Endometrium (tissue), 2 donors: ENCODE measurements around the gene MAN1B1.
"Not testable (repeated sequence)": the region's sequence is repeated elsewhere in the genome, so short reads cannot be mapped to it uniquely, and the experiment has no call there.

Experiments
- FAIRE-seq: peaks from 2 replicates; lab custom pipeline; 2012; peaks lifted over from hg19 to GRCh38; lab: Jason Lieb, UNC
- donor health status: control.
- donor health status: control.

Gene MAN1B1

DNA sequence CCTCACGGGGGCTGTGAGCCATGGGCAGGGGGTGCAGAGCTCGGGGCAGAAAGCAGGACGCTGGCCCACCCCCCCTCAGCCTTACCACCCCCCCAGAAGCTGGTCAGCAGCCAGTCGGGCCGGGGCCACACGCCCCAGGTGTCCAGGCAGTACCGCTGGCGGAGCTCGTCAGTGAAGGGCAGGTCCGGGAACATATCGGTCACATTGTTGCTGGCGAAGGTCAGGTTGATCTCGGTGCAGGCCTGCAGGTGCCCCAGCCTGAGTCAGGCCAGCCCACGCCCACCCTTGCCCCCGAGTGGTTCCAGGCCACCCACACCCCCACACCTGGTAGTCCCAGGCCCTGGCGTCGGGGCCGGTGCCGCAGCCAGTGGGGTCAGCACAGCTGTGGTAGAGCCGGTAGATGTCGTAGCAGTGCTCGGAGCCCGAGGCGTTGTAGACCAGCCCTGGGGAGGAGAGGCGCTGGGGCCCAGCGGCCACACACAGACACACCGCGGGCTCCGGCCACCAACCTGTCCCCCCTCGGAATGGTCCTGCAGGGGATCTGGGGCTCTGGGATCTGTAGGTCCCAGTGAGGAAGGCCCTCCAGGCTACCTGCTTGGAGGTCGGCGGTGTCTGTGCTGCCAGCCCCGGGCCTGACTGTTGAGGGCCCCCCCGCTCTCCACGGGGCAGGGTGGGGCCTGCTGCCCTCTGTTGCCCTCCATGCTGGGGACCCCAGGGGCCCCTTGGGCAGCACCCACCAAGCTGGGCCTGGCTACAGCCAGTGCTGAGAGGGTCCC, 25.2 kb downstream of the MAN1B1 start:
- FAIRE-seq: no peak

DNA sequence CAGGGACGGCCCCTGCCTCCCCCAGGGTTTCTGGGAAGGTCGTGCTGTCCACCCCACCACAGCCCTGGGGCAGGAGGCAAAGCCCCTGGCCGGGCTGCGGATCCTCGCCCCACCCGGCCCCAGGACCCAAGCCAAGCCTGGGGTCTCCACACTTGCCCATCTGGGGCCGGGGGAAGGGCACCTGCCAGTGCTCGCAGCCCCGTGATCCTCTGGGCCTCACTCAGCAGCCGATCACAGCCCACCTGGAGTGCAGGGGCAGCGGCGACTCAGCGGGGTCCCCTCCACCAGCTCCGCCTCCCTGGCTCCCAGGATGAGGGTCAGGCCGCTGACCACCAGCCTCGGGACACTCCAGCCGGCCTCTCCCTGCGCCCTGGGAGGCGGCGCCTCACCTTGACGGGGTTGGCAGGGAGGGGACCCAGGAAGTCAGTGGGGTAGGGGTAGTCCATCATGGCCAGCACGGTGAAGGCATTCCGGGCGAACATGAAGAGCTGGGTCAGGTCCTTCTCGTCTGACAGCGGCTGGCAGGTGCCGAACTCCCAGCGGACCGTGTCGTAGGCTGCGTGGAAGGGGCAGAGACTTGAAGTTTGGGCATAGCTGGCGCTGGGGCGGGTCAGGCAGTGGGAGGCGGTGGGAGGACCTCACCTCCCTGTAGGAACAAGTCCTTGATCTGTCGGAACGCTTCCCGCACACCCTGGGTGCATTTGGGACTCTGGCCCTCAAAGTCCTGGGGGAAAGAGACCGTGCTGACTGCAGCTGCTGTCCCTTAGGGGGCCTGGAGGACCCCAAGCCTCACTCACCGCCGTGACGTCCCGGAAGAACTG, 26.0 kb downstream of the MAN1B1 start:
- no peak for FAIRE-seq

DNA sequence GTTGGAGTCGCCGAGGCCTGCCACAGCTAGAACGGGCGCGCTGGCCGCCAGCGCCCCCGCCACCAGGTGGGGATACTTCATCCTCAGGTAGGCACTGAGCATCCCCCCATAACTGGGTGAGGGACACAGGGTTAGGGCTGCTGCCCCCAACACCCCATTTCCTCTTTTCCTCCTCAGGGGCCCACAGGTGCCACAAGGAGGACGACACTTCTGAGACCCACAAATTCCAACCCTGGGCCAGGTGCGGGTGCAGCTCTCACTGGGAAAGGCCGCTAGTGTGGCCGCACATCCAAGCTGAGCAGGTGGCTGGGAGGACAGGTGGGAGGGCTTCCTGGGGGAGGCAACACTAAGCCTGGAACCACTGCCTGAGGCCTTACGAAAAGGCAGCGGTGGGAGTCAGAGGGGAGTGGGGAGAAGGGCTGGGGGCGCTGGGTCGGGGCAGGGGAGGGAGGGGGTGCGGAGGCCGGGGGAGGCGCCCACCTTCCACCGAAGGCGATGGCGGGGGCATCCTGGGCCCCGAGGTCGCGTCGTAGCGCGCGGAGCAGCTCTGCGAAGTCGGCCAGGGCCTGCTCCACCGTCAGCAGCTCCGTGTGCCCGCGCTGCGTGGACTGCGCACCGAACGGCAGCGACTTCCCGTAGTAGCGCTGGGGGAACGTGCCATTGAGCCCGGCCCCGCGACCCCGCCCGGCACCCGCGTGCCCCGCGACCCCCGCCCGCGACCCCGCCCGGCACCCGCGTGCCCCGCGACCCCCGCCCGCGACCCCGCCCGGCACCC, 26.8 kb downstream of the MAN1B1 start:
- FAIRE-seq: no peak

DNA sequence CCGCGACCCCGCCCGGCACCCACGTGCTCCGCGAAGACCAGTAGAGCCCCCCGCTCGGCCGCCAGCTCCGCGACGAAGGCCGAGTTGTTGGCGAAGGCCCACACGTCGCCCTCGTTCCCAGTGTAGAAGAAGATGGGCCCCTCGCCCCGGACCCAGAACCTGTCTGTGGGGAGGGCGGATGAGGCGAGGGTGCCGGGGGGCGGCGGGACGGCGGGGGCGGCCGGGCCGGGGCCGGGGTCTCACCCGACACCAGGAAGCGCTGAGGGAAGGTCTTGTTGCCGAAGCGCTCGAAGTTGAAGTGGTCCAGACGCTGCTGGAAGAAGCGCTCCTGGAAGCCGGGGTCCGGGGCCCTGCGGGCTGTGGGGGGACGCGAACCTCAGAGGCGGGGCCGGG, 27.4 kb downstream of the MAN1B1 start:
- no peak for FAIRE-seq

DNA sequence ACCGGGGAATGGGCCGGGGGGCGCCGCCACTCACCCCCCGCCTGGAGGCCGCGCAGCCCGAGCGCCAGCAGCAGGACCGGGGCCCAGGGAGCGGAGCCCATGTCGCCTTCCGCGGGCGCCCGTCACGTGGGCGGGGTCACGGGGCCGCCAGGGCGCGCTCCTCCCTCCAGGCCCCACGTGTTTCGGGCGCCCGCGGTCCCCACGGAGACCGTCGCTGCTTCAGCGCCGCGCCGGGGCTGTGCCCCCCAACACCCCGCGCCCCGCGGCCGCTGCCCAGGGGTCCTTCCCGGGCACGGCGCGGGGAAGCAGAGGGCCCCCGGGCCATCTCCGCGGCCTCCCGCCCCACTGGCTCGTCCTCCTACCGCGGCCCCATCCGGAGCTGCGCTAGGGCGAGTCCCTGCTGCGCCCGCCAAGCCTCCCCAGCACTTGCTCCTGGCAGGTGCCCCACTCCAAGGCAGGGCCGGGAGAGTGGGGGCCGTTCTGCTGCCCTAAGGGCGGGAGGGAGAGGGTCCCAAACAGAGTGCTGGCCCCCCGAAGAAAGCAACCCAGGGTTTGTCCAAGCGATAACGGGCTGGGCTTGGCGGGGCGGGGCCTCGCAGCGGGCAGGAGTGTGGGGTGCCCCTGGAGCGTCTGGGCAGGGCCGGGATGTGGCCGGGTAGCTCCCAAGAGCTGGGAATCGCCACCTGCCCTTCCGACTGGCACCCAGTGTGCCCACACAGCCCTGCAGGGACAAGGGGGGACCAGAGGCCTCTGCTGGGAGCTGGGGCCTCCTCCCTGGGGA, 28.0 kb downstream of the MAN1B1 start, which contains the start of gene DPP7:
Gene DPP7 (minus strand): TSS at position 121 of the 781 bp plus-strand sequence. CDS start 20 bp downstream, at position 101.
- FAIRE-seq: no peak

DNA sequence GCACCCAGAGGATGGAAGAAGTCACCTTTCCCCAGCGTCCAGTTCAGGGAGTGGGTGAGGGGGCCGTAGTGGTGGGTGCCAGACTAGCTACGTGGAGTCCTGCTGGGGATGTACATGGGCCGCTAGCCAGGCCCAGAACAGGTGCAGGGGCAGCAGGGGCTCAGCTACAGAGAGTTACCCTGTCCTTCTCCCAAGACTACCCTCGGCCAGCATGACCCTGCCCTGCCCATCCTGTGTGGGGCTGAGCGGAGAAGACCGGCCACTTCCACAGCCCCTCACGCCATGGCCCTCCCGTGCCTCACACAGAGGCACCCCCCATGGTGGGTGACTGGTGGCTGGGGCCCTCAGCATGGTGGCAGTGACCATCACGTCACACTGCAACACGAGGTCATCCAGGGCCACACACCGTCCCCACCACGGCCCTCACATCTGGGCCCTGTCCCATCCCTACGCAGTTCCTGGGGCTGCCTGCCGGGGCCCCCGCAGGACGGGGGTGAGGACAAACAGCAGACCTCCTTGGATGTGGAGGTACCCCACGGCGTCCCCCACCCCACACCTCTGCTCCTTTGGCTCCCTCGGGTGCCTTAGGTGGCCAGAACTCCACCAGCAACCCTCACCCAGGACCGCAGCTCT, 28.7 kb downstream of the MAN1B1 start:
- FAIRE-seq: no peak

DNA sequence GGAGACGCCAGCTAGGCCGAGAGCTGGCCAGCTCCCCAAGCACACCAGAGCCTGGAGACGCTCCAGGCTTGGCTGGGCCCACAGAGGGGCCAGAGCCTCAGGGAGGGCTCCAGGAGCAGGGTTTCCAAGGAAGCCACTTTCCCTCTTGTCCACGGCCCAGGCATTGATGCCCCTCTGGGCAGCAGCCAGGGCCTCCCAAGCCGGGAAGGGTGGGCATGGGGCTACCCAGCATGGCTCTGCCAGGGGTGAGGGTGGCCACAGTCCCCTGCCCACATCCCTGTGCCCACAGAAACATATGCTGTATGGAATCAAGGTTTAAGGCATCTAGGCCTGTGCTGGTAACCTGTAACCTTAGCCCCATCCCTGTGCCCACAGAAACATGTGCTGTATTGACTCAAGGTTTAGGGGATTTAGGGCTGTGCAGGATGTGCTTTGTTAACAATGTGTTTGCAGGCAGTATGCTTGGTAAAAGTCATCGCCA, 29.3 kb downstream of the MAN1B1 start:
- no peak for FAIRE-seq

DNA sequence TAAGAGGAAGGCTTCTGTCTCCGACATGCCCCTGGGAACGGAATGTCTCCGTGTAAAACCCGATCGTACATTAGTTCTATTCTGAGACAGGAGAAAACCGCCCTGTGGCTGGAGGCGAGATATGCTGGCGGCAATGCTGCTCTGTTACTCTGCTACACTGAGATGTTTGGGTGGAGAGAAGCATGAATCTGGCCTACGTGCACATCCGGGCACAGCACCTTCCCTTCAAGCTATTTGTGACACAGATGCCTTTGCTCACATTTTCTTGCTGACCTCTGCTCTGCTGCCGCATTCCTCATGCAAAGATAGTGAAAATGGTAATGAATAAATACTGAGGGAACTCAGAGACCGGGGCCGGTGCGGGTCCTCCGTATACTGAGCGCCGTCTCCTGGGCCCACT, 29.9 kb downstream of the MAN1B1 start:
- FAIRE-seq: no peak

DNA sequence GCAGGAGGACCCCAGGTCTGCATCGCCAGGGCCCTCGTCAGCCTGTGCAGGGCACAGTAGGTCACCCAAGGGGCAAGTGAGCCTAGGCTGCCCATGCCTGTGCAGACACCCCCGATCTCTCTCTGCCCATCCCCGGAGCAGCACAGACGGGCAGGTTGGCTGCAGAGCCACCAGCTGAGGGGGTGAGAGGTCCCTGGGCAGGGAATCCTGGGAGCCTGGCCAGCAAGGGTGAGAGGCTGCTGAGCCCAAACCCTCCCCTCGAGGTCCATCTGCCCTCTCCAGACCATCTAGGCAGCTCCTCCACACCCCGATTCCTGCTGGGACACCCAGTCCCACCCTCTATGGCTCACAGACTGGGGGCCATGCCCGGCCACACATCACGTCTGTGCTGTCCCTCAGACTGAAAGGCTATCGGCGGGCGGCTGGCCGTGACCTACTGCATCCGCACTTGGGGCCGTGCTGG, 30.5 kb downstream of the MAN1B1 start:
- no peak for FAIRE-seq

DNA sequence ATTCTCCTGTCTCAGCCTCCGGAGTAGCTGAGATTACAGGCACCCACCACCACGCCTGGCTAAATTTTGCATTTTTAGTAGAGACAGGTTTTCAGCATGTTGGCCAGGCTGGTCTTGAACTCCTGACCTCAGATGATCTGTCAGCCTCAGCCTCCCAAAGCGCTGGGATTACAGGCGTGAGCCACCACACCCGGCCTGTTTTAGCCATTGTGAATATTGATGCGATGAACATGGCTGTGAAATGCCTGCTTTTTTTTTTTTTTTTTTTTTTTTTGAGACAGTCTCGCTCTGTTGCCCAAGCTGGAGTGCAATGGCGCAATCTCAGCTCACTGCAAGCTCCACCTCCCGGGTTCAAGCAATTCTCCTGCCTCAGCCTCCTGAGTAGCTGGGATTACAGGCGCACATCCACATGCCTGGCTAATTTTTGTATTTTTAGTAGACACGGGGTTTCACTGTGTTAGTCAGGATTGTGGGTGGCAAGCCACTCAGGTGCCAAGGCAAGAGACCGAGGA, 31.4 kb downstream of the MAN1B1 start:
- not testable (repeated sequence) for FAIRE-seq

DNA sequence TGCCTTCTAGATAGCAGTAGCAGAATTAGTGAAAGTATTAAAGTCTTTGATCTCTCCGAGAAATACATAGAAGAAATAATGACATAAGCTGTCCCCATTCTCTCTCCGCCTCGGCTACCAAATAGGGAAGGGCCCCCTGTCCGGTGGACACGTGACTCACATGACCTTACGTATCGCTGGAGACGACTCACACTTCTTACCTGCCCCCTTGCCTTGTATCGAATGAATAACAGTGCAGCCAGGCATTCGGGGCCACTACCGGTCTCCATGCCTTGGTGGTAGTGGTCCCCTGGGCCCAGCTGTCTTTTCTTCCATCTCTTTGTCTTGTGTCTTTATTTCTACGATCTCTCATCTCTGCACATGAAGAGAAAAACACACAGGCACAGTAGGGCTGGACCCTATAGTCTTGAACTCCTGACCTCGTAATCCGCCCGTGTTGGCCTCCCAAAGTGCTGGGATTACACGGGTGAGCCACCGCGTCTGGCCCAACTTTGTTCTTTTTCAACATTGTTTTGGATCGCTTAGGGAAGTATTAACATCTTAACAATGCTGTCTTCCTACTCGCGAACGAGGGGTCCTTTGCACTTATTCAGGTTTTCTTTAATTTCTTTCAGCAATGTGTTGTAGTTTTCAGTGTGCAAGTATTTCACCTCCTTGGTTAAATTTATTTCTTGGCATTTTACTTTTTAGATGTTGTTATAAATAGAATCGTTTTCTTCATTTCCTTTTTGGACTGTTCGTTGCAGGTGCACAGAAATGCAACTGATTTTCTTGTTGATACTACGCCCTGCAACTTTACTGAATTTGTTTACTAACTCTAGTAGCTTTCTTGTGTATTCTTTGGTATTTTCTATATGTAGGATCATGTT, 35.4 kb downstream of the MAN1B1 start:
- not testable (repeated sequence) for FAIRE-seq

DNA sequence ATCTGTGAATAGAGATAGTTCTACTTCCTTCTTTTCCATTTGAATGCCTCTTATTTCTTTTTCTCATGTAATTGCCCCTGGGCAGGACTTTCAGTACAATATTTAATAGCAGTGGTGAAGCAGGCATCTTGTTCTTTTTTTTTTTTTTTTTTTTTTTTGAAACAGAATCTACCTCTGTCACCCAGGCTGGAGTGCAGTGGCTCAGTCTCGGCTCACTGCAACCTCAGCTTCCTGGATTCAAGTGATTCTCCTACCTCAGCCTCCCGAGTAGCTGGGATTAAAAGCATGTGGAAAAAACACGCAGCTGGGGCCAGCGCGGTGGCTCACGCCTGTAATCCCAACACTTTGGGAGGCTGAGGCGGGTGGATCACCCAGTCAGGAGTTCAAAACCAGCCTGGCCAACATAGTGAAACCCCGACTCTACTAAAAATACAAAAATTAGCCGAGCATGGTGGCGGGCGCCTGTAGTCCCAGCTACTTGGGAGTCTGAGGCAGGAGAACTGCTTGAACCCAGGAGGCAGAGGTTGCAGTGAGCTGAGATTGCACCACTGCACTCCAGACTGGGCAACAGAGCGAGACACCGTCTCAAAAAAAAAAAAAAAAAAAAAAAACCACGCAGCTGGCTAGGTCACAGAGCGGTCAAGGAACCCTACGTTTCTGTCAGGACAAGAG, 36.1 kb downstream of the MAN1B1 start:
- not testable (repeated sequence) for FAIRE-seq

DNA sequence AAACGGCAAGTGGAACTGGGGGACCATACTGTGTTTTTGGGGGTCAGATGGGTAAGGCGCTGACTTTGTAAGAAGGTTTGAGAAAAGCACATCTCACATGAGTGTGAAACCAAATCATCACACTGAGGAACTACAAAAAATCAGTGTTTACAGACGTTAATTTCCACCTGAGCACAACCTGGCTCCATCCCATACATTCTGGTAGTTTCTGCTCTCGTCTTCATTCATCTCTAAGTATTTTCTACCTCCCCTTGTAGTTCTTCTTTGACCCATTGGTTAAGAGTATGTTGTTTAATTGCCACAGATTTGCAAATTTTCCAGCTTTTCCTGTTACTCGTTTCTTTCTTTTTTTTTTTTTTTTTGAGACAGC, 36.7 kb downstream of the MAN1B1 start:
- FAIRE-seq: no peak

DNA sequence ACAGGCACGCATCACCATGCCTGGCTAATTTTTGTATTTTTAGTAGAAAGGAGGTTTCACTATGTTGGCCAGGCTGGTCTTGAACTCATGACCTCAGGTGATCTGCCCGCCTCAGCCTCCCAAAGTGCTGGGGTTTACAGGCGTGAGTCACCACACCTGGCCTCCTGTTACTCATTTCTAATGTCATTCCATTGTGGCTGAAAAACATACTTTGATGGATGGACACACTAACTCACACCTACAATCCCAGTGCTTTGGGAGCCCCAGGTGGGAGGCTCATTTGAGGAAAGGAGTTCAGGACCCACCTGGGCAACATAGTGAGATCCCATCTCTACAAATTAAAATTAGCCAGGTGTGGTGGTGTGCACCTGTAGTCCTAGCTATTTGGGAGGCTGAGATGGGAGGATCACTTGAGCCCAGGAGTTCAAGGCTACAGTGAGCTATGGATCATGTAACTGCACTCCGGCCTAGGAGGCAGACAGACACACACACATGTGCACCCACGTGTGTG, 37.2 kb downstream of the MAN1B1 start:
- FAIRE-seq: not testable (repeated sequence)

DNA sequence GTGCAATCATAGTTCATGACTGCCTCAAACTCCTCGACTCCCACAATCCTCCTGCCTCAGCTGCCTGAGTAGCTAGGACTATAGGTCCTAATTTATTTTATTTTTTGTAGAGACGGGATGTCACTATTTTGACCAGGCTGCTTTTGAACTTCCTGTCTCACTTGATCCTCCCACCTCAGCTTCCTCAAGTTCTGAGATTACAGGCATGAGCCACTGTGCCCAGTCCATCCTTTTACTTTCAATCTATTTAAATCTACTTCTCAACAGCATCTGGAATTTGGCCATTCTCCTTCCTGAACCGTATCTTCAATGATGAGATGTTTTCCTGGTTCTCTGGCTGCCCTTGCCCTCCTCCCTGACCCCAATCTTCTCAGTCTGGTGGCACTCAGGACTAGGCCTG, 40.0 kb downstream of the MAN1B1 start:
- no peak for FAIRE-seq

DNA sequence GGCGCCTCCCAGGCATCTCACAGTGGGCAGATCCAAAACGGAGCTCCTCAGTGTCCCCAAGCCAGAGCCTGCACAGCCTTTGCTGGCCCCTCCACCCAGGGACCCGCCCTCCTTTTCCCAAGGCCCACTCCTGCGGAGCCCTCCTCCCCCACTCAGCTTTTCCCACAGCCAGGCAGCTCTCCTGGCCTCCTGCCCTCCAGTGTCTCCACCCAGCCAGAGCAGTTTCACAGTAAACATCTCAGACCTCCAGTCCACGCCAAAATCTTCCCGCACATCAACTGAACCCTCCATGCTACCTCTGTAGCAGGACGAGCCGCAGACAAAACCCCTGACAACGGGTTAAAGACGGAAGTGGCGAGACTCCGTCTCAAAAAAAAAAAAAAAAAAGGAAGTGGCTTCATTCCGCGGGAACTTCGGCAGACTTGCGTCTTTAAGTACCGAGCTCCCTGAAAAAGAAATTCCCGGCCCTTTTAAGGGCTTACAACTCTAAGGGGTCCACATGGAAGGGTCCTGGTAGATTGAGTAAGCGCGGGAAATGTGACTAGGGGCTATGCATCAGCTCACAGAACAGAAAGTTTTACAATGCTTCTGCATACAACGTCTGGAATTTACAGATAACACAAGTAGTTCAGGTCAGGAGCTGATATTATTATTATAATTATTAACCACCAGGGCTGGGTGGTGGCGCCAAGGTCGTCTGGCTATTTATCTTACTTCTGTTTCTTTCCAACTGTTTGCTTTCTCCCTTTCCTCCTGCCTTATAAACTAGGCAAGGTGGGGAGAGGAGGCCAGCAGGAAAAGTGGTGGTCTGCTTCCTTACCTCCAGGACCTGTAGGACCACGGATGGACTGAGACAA, 40.7 kb downstream of the MAN1B1 start:
- no peak for FAIRE-seq

DNA sequence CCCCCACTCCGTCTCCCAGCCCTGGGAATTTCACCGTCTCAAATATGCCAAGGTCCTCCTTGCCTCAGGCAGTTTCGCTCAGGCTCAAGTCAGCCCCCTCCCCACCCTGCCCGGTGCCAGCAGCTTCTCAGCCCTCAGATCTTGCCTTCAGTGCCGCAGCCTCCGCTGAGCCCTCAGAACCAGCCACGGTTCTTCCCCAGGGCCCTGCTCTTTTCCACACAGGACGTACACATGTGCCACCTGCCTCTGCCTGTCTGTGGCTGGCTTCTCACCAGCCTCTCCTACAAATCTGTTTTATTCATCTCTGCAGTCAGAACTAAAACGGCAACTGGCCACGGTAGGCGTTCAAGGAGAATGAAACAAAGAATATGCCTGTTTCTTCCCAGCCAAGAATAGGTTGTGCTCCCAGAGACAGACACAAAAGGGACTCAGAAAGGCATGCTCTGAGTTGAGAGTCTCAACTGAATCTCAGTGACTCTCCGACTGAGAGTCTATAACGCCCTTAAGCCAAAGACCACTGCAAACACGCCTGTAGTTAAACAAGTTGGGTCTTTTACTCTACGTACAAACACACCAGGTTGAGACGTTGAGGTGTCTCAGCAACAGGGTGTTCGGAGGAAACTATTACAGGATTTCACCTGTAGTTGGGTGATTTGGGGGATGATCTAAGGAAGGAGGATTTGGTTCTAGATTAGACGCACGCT, 41.5 kb downstream of the MAN1B1 start:
- no peak for FAIRE-seq
